Sigmoid colon (tissue), 4 donors: ENCODE data around the gene PSMG3.

Experiments used
- EP300 ChIP-seq, 4 donors: sonication (generic); formaldehyde crosslinking; IDR thresholded peaks; one replicate each; pipeline ENCODE4 v1.6.1; 2017; ENCODE audit warnings: antibody characterized with exemption in 4 of 4
- POLR2AphosphoS5 ChIP-seq, 4 donors: sonication (generic); formaldehyde crosslinking; IDR thresholded peaks; one replicate each; pipeline ENCODE4 v1.6.1; 2017; ENCODE audit warnings: antibody characterized with exemption in 4 of 4

GRCh38 chr7:1575809-1576208 is 6.0 kb upstream of the PSMG3 start:
- TF ChIP-seq EP300 (IDR thresholded peaks at IDR 0.05), result no peak
- no peak for TF ChIP-seq POLR2AphosphoS5 (IDR thresholded peaks at IDR 0.05)
